GM21825 (cell line): ENCODE data around the gene ACBD5.
A peak's percentile ranks its signal among the peaks of the same experiment; 100 is the strongest.
"Not testable (repeated sequence)": the region's sequence is repeated elsewhere in the genome, so short reads cannot be mapped to it uniquely, and the experiment has no call there.

Source experiments
- ATAC-seq: cut with Tn5 transposase; IDR thresholded peaks from one replicate; pipeline ENCODE4 v1.9.1; 2021; ENCODE audit warnings: mild to moderate bottlenecking, moderate library complexity; ENCODE audit not compliant: unreplicated experiment

ACBD5 gene

DNA sequence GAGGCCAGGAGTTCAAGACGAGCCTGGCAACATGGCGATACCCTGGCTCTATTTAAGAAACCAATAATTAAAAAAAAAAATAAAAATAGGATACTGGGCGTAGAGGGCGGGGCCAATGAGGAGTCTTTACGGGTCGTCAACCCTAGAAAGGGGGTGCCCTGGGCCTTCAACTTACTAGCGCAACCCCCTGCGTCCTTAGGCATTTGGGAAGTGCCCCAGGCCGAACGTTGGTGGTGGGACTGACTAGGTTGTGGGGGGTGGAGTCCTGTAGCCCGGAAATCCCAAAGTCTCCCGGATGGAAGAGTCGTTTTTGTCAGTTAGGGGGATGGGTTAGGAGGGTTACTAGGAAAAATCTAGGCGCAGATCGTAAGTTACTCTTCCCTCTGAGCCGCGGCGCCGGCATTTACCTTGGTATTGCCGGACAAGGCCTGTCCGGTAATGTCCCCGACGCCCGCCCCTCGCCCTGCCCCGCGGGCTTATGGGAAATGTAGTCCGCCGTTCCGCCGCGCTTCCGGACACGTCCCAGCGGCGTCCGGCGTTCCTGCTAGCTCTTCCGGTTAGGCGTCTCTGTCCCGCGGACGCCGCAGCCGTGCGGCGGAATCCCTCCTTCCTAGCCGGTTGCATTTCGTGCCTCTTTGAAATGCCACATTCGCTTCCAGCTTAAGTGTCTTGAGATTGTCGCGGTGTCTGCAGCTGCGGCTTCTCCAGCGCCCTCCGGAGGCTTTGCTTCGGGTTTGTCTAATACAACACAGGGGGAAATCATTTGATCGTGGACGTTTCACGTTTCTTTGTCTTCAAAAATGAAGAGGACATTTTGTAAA is 1.3 kb upstream of the ACBD5 start:
- ATAC-seq: peak; percentile 65

DNA sequence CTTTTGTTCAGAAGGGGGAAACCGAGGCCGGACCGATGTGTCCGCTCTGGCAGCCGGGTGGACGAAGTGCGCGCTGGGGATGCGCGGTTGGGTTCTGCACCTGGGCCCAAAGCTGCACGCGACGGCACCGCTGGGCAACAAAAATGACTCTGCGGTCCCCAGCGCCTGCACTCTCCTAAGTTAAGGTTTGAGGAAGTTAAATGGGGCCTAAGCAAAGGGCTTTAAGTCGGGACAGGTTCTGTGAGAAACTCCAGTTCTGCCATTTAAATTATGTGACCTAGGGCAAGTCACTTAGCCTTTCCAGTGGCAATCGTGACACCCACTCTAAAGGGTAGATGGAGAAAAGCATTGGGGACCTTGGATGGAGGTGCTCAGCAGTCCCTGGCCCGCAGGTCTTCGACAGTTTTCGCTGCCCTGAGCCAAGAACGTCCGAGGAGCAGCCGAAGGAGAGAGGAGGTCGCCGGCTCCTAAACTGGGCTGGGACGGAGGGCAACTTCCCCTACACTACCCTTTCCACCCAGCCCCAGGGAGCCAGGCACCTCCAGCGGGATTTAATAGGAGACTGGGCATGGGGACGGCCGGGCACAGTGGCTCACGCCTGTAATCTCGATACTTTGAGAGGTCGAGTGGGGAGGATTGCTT is 534 bp upstream of the ACBD5 start:
- peak; percentile 15 for ATAC-seq

DNA sequence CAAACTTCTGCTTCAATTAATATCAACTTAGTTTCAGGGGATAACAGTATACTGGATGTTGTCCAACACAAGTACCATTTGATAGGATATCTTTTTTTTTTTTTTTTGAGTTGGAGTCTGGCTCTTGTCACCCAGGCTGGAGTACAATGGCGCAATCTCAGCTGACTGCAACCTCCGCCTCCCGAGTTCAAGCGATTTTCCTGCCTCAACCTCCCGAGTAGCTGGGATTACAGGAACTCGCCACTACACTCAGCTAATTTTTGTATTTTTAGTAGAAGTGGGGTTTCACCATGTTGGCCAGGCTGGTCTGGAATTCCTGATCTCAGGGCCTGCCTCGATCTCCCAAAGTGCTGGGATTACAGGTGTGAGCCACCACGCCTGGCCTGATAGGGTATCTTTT is 3.1 kb downstream of the ACBD5 start:
- not testable (repeated sequence) for ATAC-seq

DNA sequence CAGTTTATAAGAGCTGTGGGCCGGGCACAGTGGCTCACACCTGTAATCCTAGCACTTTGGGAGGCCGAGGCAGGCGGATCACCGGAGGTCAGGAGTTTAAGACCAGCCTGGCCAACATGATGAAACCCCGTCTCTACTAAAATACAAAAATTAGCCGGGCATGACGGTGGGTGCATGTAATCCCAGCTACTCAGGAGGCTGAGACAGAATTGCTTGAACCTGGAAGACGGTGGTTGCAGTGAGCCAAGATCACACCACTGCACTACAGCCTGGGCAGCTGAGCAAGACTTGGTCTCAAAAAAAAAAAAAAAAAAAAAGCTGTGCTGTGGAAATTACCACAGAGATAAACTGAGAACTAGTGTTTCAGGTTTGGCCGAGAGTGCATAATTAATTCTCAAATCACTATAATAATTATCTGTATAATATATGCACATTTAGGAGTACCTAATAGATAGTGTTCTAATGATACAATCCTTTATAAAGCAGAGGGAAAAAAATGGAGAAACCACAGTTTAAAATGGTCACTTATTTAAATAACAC is 3.9 kb downstream of the ACBD5 start:
- ATAC-seq: not testable (repeated sequence)

DNA sequence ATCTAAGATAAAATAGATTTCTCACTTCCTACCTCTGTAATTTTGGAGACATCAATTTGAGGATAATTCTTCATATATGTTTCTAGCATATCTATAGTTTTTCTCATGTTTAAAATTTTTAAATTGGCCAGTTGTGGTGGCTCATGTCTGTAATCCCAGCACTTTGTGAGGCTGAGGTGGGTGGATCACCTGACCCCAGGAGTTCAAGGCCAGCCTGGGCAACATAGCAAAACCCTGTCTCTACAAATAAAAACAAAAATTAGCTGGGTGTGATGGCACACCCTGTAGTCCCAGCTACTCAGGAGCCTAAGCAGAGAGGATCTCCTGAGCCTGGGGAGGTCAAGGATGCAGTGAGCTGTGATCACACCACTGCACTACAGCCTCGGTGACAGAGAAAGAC is 4.9 kb downstream of the ACBD5 start:
- ATAC-seq: no peak

DNA sequence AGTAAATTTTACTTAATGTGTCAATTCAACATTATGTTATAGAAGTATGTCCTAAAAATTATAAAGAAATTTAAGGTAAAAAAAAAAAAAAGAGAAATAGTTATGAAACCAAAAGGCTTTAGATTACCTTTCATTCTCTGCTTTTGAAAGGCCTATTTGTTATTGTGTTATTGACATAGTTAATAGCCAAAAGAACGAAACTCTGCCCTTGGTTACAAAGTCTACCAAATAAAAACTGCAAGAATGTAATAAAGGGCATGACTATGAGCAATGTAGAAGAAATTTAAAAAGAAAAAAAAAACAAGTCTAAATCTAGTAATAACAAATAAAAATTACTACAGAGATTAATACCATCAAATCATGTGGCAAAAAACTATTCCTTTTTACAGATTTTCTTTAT is 10.6 kb downstream of the ACBD5 start:
- ATAC-seq: no peak

DNA sequence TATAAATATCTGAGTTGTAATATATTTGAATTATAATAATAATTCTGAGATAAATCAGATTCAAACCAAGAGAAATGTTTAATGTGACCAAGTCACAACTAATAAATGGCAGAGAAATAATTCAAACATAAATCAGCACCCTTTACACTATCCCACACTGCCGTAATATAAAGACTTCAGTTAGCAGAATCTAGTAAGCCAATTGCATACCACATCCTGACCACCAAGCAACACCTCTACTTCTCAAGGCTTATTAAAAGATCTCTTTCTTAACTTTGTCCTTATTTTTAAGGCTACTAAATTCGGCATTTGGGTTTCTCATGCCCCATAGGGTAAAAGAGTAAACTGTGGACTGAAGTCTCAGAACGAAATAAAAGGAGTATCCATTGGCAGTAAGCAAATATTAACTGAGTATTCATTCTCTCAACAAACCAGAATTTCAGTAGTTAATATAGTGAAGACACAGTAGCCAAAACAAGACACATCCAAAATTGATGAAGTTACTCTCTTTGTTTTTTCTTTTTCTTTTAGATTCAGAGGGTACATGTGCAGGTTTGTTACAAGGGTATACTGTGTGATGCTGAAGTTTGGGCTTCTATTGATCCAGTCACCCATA is 14.8 kb downstream of the ACBD5 start:
- no peak for ATAC-seq

DNA sequence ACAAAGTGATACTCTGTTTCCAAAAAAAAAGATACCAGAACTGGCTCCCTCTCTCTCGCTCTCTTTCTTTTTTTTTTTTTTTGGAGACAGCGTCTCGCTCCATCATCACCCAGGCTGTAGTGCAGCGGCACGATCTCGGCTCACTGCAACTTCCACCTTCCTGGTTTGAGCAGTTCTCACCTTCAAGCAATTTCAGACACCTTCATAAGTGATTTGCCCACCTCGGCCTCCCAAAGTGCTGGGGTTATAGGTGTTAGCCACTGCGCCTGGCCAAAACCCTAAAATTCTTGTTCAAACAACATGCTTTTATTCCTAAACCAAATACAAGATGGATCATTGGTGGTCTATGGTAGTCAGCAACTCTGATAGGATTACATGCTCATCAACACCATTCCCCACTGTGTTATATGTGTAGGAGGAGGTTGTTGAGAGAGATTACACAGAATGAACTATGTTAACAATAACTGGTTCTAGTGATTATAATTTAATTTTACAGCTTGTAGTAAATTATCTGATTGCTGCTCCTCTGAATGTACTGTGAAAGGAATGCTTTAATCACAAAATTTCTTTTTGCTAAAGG is 15.5 kb downstream of the ACBD5 start:
- ATAC-seq: no peak

DNA sequence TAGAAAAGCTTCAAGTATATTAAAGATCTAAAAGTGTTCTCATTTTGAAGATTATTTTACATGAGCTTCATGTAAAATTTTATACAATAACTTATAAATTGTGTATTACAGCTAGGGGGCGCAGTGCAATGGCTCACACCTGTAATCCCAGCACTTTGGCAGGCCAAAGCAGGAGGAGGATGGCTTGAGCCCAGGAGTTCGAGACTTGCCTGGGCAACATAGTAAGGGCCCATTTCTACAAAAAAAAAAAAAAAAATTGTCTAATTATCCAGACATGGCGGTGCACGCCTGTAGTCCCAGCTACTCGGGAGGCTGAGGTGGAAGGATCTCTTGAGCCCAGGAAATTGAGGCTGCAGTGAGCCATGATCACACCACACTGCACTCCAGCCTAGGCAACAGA is 16.6 kb downstream of the ACBD5 start:
- ATAC-seq: no peak

DNA sequence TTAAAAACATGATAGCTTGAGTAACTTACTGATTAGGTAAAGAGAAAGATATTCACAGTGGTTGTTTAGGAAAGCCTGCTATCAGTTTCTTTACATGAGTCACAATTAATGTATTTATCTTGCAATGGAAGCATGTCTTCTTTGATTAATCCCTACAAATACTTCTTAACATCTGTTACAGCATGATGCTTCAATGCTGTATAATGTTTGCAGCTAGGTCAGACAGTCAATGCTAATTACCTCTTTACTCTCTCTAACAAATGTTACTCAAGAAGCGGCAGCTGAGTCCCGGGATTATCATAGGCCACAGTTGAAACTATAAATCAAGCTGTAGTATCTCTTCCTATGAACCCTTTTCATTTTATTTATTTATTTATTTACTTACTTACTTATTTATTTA is 33.2 kb downstream of the ACBD5 start:
- no peak for ATAC-seq

DNA sequence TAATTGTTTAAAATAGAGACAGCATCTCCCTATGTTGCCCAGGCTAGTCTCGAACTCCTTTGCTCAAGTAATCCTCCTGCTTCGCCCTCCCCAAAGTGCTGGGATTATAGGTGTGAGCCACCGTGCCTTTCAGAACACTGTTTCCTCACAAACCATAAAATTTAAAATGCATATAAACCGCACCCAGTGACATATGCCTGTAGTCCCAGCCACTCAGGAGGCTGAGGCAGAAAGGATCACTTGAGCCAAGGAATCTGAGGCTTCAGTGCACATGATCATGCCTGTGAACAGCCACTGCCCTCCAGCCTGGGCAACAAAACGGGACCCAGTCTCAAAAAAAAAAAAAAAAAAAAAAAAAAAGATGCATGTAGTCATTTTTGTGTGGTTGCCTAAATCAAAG is 36.8 kb downstream of the ACBD5 start:
- no peak for ATAC-seq

DNA sequence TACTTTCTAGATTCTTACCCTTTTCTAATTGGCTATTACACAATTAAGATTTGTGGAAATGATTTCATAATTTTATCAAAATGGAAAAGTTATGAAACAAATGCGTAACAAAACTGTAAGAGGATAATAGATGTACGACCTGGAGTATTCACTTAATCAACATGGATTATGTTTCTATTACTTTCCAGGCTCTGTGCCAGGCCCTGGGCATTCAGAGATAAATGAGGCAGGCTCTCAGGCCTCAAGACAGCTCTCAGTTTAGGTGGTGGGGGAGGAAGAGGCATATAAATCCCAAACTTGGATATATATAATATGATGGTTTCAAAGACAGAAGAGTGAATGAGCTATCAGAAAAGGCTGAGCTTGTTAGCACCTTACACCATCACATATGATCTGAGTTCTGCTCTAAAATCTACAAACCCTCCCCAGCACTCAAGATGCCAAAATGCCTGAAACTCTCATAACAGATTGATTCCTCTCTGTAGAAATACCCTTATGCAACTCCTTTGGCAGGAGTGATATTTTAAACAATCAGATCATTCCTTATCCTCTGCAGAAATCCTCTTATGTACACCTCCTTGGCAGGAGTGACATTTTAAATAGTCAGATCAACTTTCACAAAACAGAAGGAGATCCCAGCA is 42.5 kb downstream of the ACBD5 start:
- ATAC-seq: no peak

DNA sequence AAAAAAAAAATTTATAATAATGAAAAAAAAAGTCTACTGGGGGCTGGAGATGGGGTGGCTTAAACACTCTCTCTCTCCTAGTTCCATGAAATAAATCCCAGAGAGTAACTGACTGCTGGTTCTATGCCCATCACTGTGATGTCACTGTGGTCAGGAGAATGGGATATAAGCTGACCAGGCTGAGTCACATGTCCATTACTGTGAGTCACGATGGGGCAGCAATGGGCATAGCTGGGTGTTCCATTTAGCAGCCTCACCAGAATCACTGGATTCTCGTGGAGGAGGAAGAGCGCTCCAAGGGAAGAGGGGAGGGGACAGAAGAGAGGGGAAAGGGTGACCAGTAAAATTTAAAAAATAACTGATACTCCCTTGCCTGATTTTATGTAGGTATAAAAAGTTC is 48.3 kb downstream of the ACBD5 start:
- no peak for ATAC-seq

DNA sequence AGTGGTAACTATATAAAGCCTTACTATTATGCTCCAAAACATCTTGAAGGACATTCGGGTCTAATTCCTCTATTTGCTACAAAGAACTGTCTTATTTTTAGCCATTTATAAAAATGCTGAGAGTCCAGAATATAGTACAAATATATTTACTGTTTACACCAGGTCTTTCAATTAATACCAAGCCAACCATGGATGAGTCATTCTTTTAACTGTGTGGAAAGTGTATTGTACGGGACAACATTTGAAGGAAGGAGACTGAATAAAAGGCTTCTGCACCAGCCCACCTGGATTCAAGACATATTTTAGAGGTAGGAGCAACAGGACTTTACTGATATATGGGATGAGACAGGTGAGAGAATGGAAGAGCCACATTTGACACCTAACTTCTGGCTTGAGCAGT is 50.1 kb downstream of the ACBD5 start:
- no peak for ATAC-seq

DNA sequence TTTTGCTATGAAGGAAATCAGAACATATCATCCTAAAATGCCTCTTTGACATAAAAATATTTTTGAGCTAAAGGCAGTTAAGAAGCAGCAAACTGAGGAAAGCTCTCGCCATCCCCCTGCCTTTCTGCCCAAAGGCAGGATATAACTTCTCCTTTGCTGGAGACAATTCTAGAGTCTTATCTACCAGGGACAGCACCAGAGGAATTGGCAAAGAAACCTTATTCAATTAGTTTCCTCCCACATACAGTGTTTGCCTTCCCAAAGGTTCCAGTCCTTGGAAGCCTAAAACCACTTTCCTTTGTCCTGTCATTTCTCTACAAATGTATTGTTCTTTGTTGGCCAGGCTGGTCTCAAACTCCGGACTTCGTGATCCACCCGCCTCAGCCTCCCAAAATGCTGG is 51.7 kb downstream of the ACBD5 start:
- ATAC-seq: no peak

DNA sequence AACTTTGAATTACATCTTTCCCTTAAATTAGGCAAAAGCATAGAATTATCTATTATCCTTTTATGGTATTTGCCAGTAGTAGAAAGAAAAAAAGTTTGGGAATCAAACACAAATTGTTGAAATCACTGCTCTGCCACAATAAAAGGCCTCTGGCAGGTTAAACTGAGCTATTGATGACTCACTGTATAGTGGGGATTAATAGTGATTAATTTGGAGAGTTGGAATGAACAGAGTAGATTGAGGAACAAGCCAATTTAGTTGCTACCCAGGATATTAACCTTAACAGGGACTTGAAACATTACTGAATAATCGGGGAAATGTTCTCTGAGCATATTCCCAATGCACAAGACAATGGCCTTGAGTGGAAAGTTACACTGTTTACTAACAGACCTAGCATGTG is 52.3 kb downstream of the ACBD5 start:
- no peak for ATAC-seq

DNA sequence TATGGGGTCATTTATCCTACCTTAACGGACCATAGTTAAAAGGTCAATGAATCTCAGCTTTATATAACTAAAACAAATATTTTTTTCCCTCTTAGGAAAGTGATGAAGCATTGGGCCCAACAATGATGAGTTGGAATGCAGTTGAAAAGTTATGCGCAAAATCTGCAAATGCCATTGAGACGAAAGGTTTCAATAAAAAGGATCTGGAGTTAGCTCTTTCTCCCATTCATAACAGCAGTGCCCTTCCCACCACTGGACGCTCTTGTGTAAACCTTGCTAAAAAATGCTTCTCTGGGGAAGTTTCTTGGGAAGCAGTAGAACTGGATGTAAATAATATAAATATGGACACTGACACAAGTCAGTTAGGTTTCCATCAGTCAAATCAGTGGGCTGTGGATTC is 70.7 kb downstream of the ACBD5 start:
- ATAC-seq: no peak

DNA sequence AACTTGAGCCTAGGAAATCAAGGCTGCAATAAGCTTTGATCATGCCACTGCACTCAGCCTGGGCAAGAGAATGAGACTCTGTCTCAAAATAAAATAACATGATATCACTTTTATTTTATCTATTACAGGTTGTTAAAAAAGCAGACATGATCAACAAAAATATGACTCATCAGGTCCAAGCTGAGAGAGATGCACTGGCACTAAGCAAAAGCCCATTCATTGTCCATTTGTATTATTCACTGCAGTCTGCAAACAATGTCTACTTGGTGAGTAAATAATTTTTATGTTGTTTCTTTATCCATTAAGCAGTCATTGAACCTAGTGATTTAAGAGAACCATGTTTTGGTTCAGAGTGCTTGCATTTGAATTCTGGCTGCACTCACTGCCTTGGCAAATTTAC is 82.2 kb downstream of the ACBD5 start:
- no peak for ATAC-seq

DNA sequence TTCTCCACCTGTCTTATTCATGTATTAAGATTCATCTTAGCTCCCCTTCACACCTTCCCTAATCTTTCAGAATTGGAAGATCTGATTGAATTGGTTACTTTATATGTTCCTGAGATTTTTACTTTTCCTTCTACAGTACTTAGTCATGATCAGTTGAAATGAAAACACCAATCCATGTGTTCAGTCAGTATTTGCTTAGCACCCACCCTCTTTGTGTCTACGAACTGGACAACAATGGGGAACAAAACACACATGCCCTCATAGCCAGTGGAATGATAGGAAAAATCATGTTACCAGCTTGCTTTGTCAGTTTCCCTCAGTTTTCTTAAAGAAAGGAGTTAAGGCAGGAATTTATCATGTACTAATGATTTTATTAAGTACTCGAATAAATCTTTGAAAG is 83.4 kb downstream of the ACBD5 start:
- no peak for ATAC-seq

DNA sequence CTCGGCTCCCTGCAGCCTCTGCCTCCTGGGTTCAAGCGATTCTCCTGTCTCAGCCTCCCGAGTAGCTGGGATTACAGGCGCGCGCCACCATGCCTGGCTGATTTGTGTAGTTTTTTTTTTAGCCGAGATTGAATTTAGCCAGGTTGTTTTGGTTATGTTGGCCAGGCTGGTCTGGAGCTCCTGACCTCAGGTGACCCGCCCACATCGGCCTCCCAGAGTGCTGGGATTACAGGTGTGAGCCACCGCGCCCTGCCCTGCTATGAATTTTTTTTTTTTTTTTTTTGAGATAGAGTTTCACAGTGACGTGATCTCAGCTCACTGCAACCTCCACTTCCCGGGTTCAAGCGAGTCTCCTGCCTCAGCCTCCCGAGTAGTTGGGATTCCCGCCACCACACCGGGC is 84.0 kb downstream of the ACBD5 start:
- ATAC-seq: not testable (repeated sequence)
